Measurements from ENCODE around the gene PRMT6.
"Not testable (repeated sequence)": the region's sequence is repeated elsewhere in the genome, so short reads cannot be mapped to it uniquely, and the experiment has no call there.

PRMT6 gene

GRCh38 chr1:107058245-107059032 is 2.0 kb downstream of the PRMT6 start:
- H3K9ac ChIP-seq (ENCODE audit: low read depth, low read length), result peak overlapping the region; percentile 99
- peaks cover 7% of the 10 kb centered on the region; the same call in 1 of the 2 replicates for H3K4me1 ChIP-seq (ENCODE audit: insufficient read depth, low read length)
- H3K9me3 ChIP-seq (ENCODE audit: control insufficient read depth, insufficient read depth, low read length), result no peaks in the 10 kb centered on the region
- H3K36me3 ChIP-seq (ENCODE audit: insufficient read depth, low read length), result 0 out of 2 replicates have a peak, but pooled peaks cover 3% of the 10 kb centered on the region

- Histone ChIP-seq H3K9ac (ENCODE audit: low read depth, low read length) (no peak overlapping the region), H3K9me3 (ENCODE audit: control insufficient read depth, insufficient read depth, low read length) (no peaks in the 10 kb centered on the region), H3K4me1 (ENCODE audit: insufficient read depth, low read length) (peaks cover 7% of the 10 kb centered on the region; the same call in 1 of the 2 replicates), H3K36me3 (ENCODE audit: insufficient read depth, low read length) (0 out of 2 replicates have a peak, but pooled peaks cover 3% of the 10 kb centered on the region)
Observed at GRCh38 chr1:107061886-107062285, 5.4 kb downstream of the PRMT6 start.

- Histone ChIP-seq H3K9ac (ENCODE audit: low read depth, low read length) (no peak overlapping the region), H3K4me1 (ENCODE audit: insufficient read depth, low read length) (0 out of 2 replicates have a peak, but pooled peaks cover 6% of the 10 kb centered on the region), H3K36me3 (ENCODE audit: insufficient read depth, low read length) (no peaks in the 10 kb centered on the region), H3K9me3 (ENCODE audit: control insufficient read depth, insufficient read depth, low read length) (no peaks in the 10 kb centered on the region)
Observed at GRCh38 chr1:107073493-107073892, 17.0 kb downstream of the PRMT6 start.

GRCh38 chr1:107076841-107077240 is 20.4 kb downstream of the PRMT6 start:
- no peaks in the 10 kb centered on the region for H3K36me3 ChIP-seq (ENCODE audit: insufficient read depth, low read length)
- no peak overlapping the region for H3K9ac ChIP-seq (ENCODE audit: low read depth, low read length)
- no peaks in the 10 kb centered on the region for H3K9me3 ChIP-seq (ENCODE audit: control insufficient read depth, insufficient read depth, low read length)
- 0 out of 2 replicates have a peak, but pooled peaks cover 6% of the 10 kb centered on the region for H3K4me1 ChIP-seq (ENCODE audit: insufficient read depth, low read length)

GRCh38 chr1:107079249-107079648 is 22.8 kb downstream of the PRMT6 start:
- Histone ChIP-seq H3K4me1 (ENCODE audit: insufficient read depth, low read length) (0 out of 2 replicates have a peak, but pooled peaks cover 6% of the 10 kb centered on the region), H3K9me3 (ENCODE audit: control insufficient read depth, insufficient read depth, low read length) (no peaks in the 10 kb centered on the region), H3K36me3 (ENCODE audit: insufficient read depth, low read length) (no peaks in the 10 kb centered on the region), H3K9ac (ENCODE audit: low read depth, low read length) (no peak overlapping the region)

GRCh38 chr1:107081102-107081501 is 24.6 kb downstream of the PRMT6 start:
- H3K36me3 ChIP-seq (ENCODE audit: insufficient read depth, low read length), result no peaks in the 10 kb centered on the region
- H3K4me1 ChIP-seq (ENCODE audit: insufficient read depth, low read length), result 0 out of 2 replicates have a peak, but pooled peaks cover 6% of the 10 kb centered on the region
- no peaks in the 10 kb centered on the region for H3K9me3 ChIP-seq (ENCODE audit: control insufficient read depth, insufficient read depth, low read length)
- no peak overlapping the region for H3K9ac ChIP-seq (ENCODE audit: low read depth, low read length)

- Histone ChIP-seq H3K9ac (ENCODE audit: low read depth, low read length) (no peak overlapping the region), H3K36me3 (ENCODE audit: insufficient read depth, low read length) (no peaks in the 10 kb centered on the region), H3K9me3 (ENCODE audit: control insufficient read depth, insufficient read depth, low read length) (no peaks in the 10 kb centered on the region), H3K4me1 (ENCODE audit: insufficient read depth, low read length) (no peaks in the 10 kb centered on the region)
Observed at GRCh38 chr1:107091418-107091817, 34.9 kb downstream of the PRMT6 start.

- H3K9me3 ChIP-seq (ENCODE audit: control insufficient read depth, insufficient read depth, low read length); H3K4me1 ChIP-seq (ENCODE audit: insufficient read depth, low read length); H3K9ac ChIP-seq (ENCODE audit: low read depth, low read length); H3K36me3 ChIP-seq (ENCODE audit: insufficient read depth, low read length): not testable (repeated sequence)
Observed at GRCh38 chr1:107093395-107093794, 36.9 kb downstream of the PRMT6 start.

- Histone ChIP-seq H3K36me3 (ENCODE audit: insufficient read depth, low read length) (no peaks in the 10 kb centered on the region), H3K9ac (ENCODE audit: low read depth, low read length) (no peak overlapping the region), H3K9me3 (ENCODE audit: control insufficient read depth, insufficient read depth, low read length) (no peaks in the 10 kb centered on the region), H3K4me1 (ENCODE audit: insufficient read depth, low read length) (no peaks in the 10 kb centered on the region)
Observed at GRCh38 chr1:107095647-107096046, 39.2 kb downstream of the PRMT6 start.

- Histone ChIP-seq H3K4me1 (ENCODE audit: insufficient read depth, low read length) (no peaks in the 10 kb centered on the region), H3K36me3 (ENCODE audit: insufficient read depth, low read length) (no peaks in the 10 kb centered on the region), H3K9me3 (ENCODE audit: control insufficient read depth, insufficient read depth, low read length) (no peaks in the 10 kb centered on the region), H3K9ac (ENCODE audit: low read depth, low read length) (no peak overlapping the region)
Observed at GRCh38 chr1:107096690-107097089, 40.2 kb downstream of the PRMT6 start.

- H3K36me3 ChIP-seq (ENCODE audit: insufficient read depth, low read length), result no peaks in the 10 kb centered on the region
- no peaks in the 10 kb centered on the region for H3K4me1 ChIP-seq (ENCODE audit: insufficient read depth, low read length)
- no peak overlapping the region for H3K9ac ChIP-seq (ENCODE audit: low read depth, low read length)
- no peaks in the 10 kb centered on the region for H3K9me3 ChIP-seq (ENCODE audit: control insufficient read depth, insufficient read depth, low read length)
Observed at GRCh38 chr1:107098961-107099360, 42.5 kb downstream of the PRMT6 start.

GRCh38 chr1:107100331-107100984 is 44.0 kb downstream of the PRMT6 start:
- H3K4me1 ChIP-seq (ENCODE audit: insufficient read depth, low read length), result no peaks in the 10 kb centered on the region
- H3K9me3 ChIP-seq (ENCODE audit: control insufficient read depth, insufficient read depth, low read length), result no peaks in the 10 kb centered on the region
- no peak overlapping the region for H3K9ac ChIP-seq (ENCODE audit: low read depth, low read length)
- no peaks in the 10 kb centered on the region for H3K36me3 ChIP-seq (ENCODE audit: insufficient read depth, low read length)

- Histone ChIP-seq H3K4me1 (ENCODE audit: insufficient read depth, low read length) (peaks cover 8% of the 10 kb centered on the region), H3K9ac (ENCODE audit: low read depth, low read length) (no peak overlapping the region), H3K9me3 (ENCODE audit: control insufficient read depth, insufficient read depth, low read length) (no peaks in the 10 kb centered on the region), H3K36me3 (ENCODE audit: insufficient read depth, low read length) (no peaks in the 10 kb centered on the region)
Observed at GRCh38 chr1:107105914-107106313, 49.4 kb downstream of the PRMT6 start.

All from ES-I3 (cell line).